Lower leg skin (tissue), 3 donors: ENCODE results near the gene RPE65.

Experiments used
- POLR2A ChIP-seq, 2 donors: fragments of 450-650 bp; IDR thresholded peaks; one replicate each; pipeline ENCODE4 v1.6.1; 2016 to 2017; ENCODE audit warnings: antibody characterized with exemption in 2 of 2, mild to moderate bottlenecking in 1 of 2, moderate library complexity in 1 of 2
- TF ChIP-seq, protein P1 (sequence below), 3 donors: fragments of 450-650 bp; IDR thresholded peaks; one replicate each; pipeline ENCODE4 v1.5.1; 2016; ENCODE audit warnings: antibody characterized with exemption in 3 of 3, mild to moderate bottlenecking in 3 of 3, moderate library complexity in 2 of 3

DNA sequence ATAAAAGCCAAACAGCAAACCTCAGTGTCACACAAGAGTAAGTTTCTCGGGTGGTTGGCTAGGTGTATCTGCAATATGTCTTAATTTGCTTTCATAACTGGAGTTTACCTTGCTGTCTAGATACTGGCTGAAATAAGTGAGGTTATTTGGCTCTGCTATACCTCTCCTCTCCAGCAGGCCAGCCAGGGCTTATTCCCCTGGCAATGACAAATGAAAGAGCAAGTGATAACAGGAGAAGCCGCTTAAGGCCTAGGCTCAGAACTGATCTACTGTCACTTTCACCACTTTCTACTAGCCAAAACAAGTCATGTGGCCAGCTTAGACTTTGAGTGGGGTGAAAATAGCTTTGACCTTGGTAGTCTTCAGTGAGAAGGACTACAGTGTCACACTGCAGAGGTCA is 4.8 kb upstream of the RPE65 start:
- TF ChIP-seq, protein P1, sequence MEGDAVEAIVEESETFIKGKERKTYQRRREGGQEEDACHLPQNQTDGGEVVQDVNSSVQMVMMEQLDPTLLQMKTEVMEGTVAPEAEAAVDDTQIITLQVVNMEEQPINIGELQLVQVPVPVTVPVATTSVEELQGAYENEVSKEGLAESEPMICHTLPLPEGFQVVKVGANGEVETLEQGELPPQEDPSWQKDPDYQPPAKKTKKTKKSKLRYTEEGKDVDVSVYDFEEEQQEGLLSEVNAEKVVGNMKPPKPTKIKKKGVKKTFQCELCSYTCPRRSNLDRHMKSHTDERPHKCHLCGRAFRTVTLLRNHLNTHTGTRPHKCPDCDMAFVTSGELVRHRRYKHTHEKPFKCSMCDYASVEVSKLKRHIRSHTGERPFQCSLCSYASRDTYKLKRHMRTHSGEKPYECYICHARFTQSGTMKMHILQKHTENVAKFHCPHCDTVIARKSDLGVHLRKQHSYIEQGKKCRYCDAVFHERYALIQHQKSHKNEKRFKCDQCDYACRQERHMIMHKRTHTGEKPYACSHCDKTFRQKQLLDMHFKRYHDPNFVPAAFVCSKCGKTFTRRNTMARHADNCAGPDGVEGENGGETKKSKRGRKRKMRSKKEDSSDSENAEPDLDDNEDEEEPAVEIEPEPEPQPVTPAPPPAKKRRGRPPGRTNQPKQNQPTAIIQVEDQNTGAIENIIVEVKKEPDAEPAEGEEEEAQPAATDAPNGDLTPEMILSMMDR (IDR thresholded peaks at IDR 0.05) = no peak
- no peak for TF ChIP-seq POLR2A (IDR thresholded peaks at IDR 0.05)
